DOHH2 (cell line): ENCODE results near the gene AVPR2.

Experiments
- EZH2phosphoT487 ChIP-seq: fragments of 200-600 bp; sonication (generic); IDR thresholded peaks from 2 replicates; pipeline ENCODE4 v1.6.1; 2017; ENCODE audit warnings: borderline replicate concordance, mild to moderate bottlenecking, antibody characterized with exemption, low read length, moderate library complexity, mixed read lengths
- TF ChIP-seq, protein P1 (sequence below): fragments of 200-600 bp; sonication (generic); IDR thresholded peaks from one replicate; pipeline ENCODE4 v1.5.1; 2014; ENCODE audit warnings: antibody characterized with exemption, mild to moderate bottlenecking, low read depth, low read length; ENCODE audit not compliant: poor library complexity, severe bottlenecking

DNA sequence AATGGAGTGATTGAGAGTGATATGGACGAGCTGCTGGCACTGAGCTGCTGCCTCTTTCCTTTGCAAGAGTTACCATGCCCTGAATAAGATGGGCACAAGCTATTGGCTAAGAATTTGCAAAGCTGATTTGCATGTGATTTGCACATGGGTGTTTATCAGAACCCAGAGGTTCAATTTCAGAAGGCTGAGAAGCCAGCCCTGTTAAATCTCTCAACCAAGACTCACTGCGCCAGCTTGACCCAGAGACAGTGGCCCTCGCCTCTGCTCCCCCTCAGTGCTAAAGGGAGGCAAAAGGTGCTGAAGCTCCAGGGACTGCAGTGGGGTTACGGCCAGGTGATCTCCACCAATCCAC, 20.9 kb downstream of the AVPR2 start:
- TF ChIP-seq, protein P1, sequence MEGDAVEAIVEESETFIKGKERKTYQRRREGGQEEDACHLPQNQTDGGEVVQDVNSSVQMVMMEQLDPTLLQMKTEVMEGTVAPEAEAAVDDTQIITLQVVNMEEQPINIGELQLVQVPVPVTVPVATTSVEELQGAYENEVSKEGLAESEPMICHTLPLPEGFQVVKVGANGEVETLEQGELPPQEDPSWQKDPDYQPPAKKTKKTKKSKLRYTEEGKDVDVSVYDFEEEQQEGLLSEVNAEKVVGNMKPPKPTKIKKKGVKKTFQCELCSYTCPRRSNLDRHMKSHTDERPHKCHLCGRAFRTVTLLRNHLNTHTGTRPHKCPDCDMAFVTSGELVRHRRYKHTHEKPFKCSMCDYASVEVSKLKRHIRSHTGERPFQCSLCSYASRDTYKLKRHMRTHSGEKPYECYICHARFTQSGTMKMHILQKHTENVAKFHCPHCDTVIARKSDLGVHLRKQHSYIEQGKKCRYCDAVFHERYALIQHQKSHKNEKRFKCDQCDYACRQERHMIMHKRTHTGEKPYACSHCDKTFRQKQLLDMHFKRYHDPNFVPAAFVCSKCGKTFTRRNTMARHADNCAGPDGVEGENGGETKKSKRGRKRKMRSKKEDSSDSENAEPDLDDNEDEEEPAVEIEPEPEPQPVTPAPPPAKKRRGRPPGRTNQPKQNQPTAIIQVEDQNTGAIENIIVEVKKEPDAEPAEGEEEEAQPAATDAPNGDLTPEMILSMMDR = no peak
- TF ChIP-seq EZH2phosphoT487 = no peak
